SK-N-SH (cell line): Measurements from ENCODE around the gene TRPM3. TPM values are rescaled to one million over a fixed set of nuclear protein-coding genes. Genes with fewer than 3 reads are reported as not detected.

Experiments
- CTCF ChIA-PET: fragments of 300-600, 350-600 bp; formaldehyde crosslinking; extraction: SDS; loops from one replicate; lab custom pipeline; 2021; lab: Yijun Ruan, JAX
- POLR2A ChIA-PET: fragments of 350-600 bp; sonication (Branson Sonifier 250); formaldehyde crosslinking; extraction: SDS; loops from one replicate; lab custom pipeline; 2020; ENCODE audit warnings: antibody characterized with exemption, inconsistent platforms; lab: Yijun Ruan, JAX
- DNase-seq: peaks from one replicate; pipeline ENCODE4 v3.0.0; 2012
- H2AFZ ChIP-seq: fragments of 200-600 bp; sonication (generic); 2 replicates; pipeline ENCODE4 v1.8.1; 2016; ENCODE audit warnings: antibody characterized with exemption, mild to moderate bottlenecking, low read depth
- H3F3A ChIP-seq: fragments of 200-600 bp; sonication (generic); replicated peaks from 2 replicates; pipeline ENCODE3; 2016; ENCODE audit warnings: antibody characterized with exemption, mild to moderate bottlenecking; ENCODE audit not compliant: insufficient read depth
- H3K27ac ChIP-seq, 2 experiments: fragments of 200-500 bp in 1 of 2; fragments of 200-600 bp in 1 of 2; sonication (Bioruptor generic) in 1 of 2; sonication (generic), shearing (Covaris generic) in 1 of 2; 2 replicates each; pipeline versions ENCODE4 v1.5.1 to v1.6.1; 2014 to 2016; ENCODE audit warnings: low read depth in 2 of 2, inconsistent platforms in 1 of 2, low read length in 1 of 2, mild to moderate bottlenecking in 1 of 2, mixed read lengths in 1 of 2
- H3K27me3 ChIP-seq: fragments of 200-600 bp; sonication (generic), shearing (Covaris generic); 2 replicates; pipeline ENCODE4 v1.6.1; 2016; ENCODE audit warnings: mixed run types; ENCODE audit not compliant: insufficient read depth
- H3K36me3 ChIP-seq, 2 experiments: fragments of 200-500 bp in 1 of 2; fragments of 200-600 bp in 1 of 2; sonication (Bioruptor generic) in 1 of 2; sonication (generic) in 1 of 2; replicated peaks in 1 of 2; 2 replicates each; pipeline versions ENCODE3 to v1.5.1; 2014 to 2016; ENCODE audit warnings: low read length in 1 of 2, mild to moderate bottlenecking in 1 of 2; ENCODE audit not compliant: insufficient read depth in 2 of 2, control insufficient read depth in 1 of 2
- H3K4me1 ChIP-seq, 2 experiments: fragments of 200-500 bp in 1 of 2; fragments of 200-600 bp in 1 of 2; sonication (Bioruptor generic) in 1 of 2; sonication (generic), shearing (Covaris generic) in 1 of 2; 2 replicates each; pipeline versions ENCODE4 v1.5.1 to v1.6.1; 2014 to 2016; ENCODE audit warnings: low read depth in 1 of 2, low read length in 1 of 2, mixed run types in 1 of 2; ENCODE audit not compliant: insufficient read depth in 2 of 2, control insufficient read depth in 1 of 2
- H3K4me2 ChIP-seq: fragments of 200-600 bp; sonication (generic), shearing (Covaris generic); 2 replicates; pipeline ENCODE4 v1.6.1; 2017; ENCODE audit warnings: mixed run types
- H3K4me3 ChIP-seq, 2 experiments: fragments of 200-500 bp in 1 of 2; fragments of 200-600 bp in 1 of 2; sonication (Bioruptor generic) in 1 of 2; sonication (generic), shearing (Covaris generic) in 1 of 2; 2 replicates each; pipeline versions ENCODE4 v1.5.1 to v1.8.1; 2014 to 2016; ENCODE audit warnings: low read depth in 2 of 2, inconsistent platforms in 1 of 2, low read length in 1 of 2, mild to moderate bottlenecking in 1 of 2, mixed read lengths in 1 of 2, moderate library complexity in 1 of 2
- H3K79me2 ChIP-seq: fragments of 200-600 bp; sonication (generic); 2 replicates; pipeline ENCODE4 v1.8.1; 2017; ENCODE audit warnings: mild to moderate bottlenecking; ENCODE audit not compliant: insufficient read depth
- H3K9ac ChIP-seq: fragments of 200-600 bp; sonication (generic); 2 replicates; pipeline ENCODE4 v1.6.1; 2017; ENCODE audit warnings: mixed run types
- H3K9me2 ChIP-seq: fragments of 200-600 bp; sonication (generic); 2 replicates; pipeline ENCODE4 v1.6.1; 2017; ENCODE audit warnings: mixed run types
- H3K9me3 ChIP-seq: fragments of 200-600 bp; sonication (generic); 2 replicates; pipeline ENCODE4 v1.6.1; 2017; ENCODE audit warnings: mixed run types, mild to moderate bottlenecking, moderate library complexity
- H4K20me1 ChIP-seq: fragments of 200-600 bp; sonication (generic); 2 replicates; pipeline ENCODE4 v1.6.1; 2017; ENCODE audit warnings: mild to moderate bottlenecking, mixed run types; ENCODE audit not compliant: insufficient read depth
- ELF1 ChIP-seq: IDR thresholded peaks from 2 replicates; pipeline ENCODE4 v1.4.0; 2012
- EZH2phosphoT487 ChIP-seq: fragments of 200-600 bp; sonication (generic); IDR thresholded peaks from 2 replicates; pipeline ENCODE4 v1.6.1; 2017; ENCODE audit warnings: low read depth, mixed run types, mild to moderate bottlenecking, antibody characterized with exemption, moderate library complexity, borderline replicate concordance
- FOXJ3 ChIP-seq: sonication (generic); formaldehyde crosslinking; IDR thresholded peaks from 2 replicates; pipeline ENCODE4 v1.5.1; 2020; ENCODE audit warnings: mild to moderate bottlenecking, missing genetic modification reagents
- MEF2A ChIP-seq: IDR thresholded peaks from 2 replicates; pipeline ENCODE4 v1.4.0; 2012; ENCODE audit warnings: low read depth, borderline replicate concordance
- MXI1 ChIP-seq: IDR thresholded peaks from 2 replicates; pipeline ENCODE4 v1.6.1; 2012; ENCODE audit warnings: mild to moderate bottlenecking, low read depth, low read length, improper control_type of control experiment
- NFIC ChIP-seq: IDR thresholded peaks from 2 replicates; pipeline ENCODE4 v1.4.0; 2012; ENCODE audit warnings: borderline replicate concordance
- NRF1 ChIP-seq: IDR thresholded peaks from 2 replicates; pipeline ENCODE4 v1.6.1; 2012; ENCODE audit warnings: low read depth, mild to moderate bottlenecking, low read length
- RFX5 ChIP-seq: IDR thresholded peaks from 2 replicates; pipeline ENCODE4 v1.6.1; 2012; ENCODE audit warnings: mild to moderate bottlenecking, improper control_type of control experiment, low read length
- RXRA ChIP-seq: IDR thresholded peaks from 2 replicates; pipeline ENCODE4 v1.4.0; 2012; ENCODE audit warnings: low read depth, mild to moderate bottlenecking, borderline replicate concordance
- SIN3A ChIP-seq: IDR thresholded peaks from 2 replicates; pipeline ENCODE4 v1.6.1; 2012; ENCODE audit warnings: low read depth, mild to moderate bottlenecking, low read length, moderate library complexity, borderline replicate concordance
- TEAD4 ChIP-seq: IDR thresholded peaks from 2 replicates; pipeline ENCODE4 v1.4.0; 2012; ENCODE audit warnings: mild to moderate bottlenecking, borderline replicate concordance; ENCODE audit not compliant: insufficient read depth
- WGBS: methylation state at CpG from one replicate; pipeline ENCODE4 v1.1.6; 2017; ENCODE audit warnings: low lambda C conversion rate; 5-methylcytosine and 5-hydroxymethylcytosine counted together
- polyA plus RNA-seq, 3 experiments: library from polyadenylated mRNA; depleted of rRNA; stranded (reverse); fragments of >200 nt; gene quantifications; 2 replicates each; pipeline ENCODE4 v1.2.3, GENCODE V29; 2012
- TF ChIP-seq, protein P1 (sequence below): IDR thresholded peaks from 2 replicates; pipeline ENCODE4 v1.4.0; 2012; ENCODE audit warnings: low read depth
- TF ChIP-seq, protein P2 (sequence below): IDR thresholded peaks from 2 replicates; pipeline ENCODE4 v1.4.0; 2012; ENCODE audit warnings: low read depth, borderline replicate concordance
- TF ChIP-seq, protein P3 (sequence below): fragments of 200-600 bp; sonication (generic); IDR thresholded peaks from 2 replicates; pipeline ENCODE4 v1.6.1; 2017; ENCODE audit warnings: antibody characterized with exemption, mild to moderate bottlenecking, moderate library complexity

TRPM3 gene
- polyA plus RNA-seq, 1 of the 3 experiments (the other 2 are of a cell fraction): not detected

DNA sequence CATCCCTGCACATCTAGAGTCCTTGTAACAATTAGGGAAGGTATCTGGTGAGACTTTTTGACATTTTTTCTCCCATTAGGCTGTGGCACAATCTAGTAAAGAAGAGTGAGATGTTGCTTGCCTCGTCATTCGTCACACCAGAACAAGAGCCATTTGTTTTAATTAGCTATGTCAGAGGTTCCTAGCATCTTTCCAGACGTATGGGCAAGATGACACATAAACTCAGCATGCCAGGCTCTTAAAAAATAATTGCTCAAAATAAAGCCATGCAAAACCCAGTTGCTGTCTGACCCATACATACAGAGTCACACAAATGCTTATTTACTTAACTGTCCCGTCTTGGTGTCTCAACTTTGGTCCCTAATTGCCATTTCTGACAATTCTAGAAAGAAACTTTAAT, 125.9 kb downstream of the TRPM3 start:
- no peak overlapping the region for H2AFZ ChIP-seq
- no peak overlapping the region for H3K4me3 ChIP-seq
- no peak overlapping the region for H3K27ac ChIP-seq
- no peaks in the 10 kb centered on the region for H3K4me1 ChIP-seq
- CTCF ChIA-PET: no interaction called here
- no peak overlapping the region for H3K9ac ChIP-seq
- H3K79me2 ChIP-seq: no peaks in the 10 kb centered on the region
- no peaks in the 10 kb centered on the region for H3F3A ChIP-seq
- H4K20me1 ChIP-seq: no peaks in the 10 kb centered on the region
- DNase-seq: no peak
- 1% methylated on average over 4 of the region's 4 CpGs for WGBS
- H3K36me3 ChIP-seq: no peaks in the 10 kb centered on the region
- TF ChIP-seq, protein P1, sequence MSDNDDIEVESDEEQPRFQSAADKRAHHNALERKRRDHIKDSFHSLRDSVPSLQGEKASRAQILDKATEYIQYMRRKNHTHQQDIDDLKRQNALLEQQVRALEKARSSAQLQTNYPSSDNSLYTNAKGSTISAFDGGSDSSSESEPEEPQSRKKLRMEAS: no peak
- no peak for TF ChIP-seq RXRA
- TF ChIP-seq NRF1: no peak
- TF ChIP-seq ELF1: no peak
- no peak for TF ChIP-seq RFX5
- TF ChIP-seq EZH2phosphoT487: no peak
- no peak for TF ChIP-seq FOXJ3
- TF ChIP-seq TEAD4: no peak
- TF ChIP-seq, all 33 proteins: peak for 0
- Histone ChIP-seq H3K9me2 (no peaks in the 10 kb centered on the region), H3K27me3 (no peaks in the 10 kb centered on the region; the same call in 1 of the 2 replicates), H3K9me3 (no peaks in the 10 kb centered on the region), H3K4me2 (no peak overlapping the region)
- POLR2A ChIA-PET: no interaction called here

DNA sequence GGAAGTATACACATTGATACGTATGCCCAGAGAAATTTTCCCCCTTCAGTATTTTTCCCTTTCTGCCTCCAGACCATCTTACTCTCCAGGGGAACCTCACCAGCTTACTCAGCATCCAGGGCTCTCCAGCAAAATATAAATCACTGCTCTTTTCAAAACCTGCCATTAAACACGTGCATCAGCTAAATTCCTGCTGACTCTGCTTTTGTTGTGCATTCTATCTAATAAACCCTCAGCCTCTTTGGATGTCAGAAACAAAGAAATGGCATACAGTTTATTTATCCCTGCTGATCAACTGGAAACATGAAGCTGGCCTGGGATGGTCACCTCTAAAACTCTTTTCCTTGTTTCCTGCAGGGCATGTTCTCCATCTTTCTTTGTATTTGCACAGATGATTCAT, 126.8 kb downstream of the TRPM3 start:
- ChIA-PET CTCF (interaction anchor here (0.7 kb wide), 1 partner anchor 354 kb away, joined by 3 read pairs; no protein-coding TSS in a partner anchor), POLR2A (no interaction called here)
- TF ChIP-seq NFIC (no peak), ELF1 (no peak), MXI1 (no peak), SIN3A (no peak), EZH2phosphoT487 (no peak), RXRA (no peak), MEF2A (no peak), TEAD4 (no peak)
- TF ChIP-seq, protein P2, sequence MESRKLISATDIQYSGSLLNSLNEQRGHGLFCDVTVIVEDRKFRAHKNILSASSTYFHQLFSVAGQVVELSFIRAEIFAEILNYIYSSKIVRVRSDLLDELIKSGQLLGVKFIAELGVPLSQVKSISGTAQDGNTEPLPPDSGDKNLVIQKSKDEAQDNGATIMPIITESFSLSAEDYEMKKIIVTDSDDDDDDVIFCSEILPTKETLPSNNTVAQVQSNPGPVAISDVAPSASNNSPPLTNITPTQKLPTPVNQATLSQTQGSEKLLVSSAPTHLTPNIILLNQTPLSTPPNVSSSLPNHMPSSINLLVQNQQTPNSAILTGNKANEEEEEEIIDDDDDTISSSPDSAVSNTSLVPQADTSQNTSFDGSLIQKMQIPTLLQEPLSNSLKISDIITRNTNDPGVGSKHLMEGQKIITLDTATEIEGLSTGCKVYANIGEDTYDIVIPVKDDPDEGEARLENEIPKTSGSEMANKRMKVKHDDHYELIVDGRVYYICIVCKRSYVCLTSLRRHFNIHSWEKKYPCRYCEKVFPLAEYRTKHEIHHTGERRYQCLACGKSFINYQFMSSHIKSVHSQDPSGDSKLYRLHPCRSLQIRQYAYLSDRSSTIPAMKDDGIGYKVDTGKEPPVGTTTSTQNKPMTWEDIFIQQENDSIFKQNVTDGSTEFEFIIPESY: no peak
- TF ChIP-seq, protein P3, sequence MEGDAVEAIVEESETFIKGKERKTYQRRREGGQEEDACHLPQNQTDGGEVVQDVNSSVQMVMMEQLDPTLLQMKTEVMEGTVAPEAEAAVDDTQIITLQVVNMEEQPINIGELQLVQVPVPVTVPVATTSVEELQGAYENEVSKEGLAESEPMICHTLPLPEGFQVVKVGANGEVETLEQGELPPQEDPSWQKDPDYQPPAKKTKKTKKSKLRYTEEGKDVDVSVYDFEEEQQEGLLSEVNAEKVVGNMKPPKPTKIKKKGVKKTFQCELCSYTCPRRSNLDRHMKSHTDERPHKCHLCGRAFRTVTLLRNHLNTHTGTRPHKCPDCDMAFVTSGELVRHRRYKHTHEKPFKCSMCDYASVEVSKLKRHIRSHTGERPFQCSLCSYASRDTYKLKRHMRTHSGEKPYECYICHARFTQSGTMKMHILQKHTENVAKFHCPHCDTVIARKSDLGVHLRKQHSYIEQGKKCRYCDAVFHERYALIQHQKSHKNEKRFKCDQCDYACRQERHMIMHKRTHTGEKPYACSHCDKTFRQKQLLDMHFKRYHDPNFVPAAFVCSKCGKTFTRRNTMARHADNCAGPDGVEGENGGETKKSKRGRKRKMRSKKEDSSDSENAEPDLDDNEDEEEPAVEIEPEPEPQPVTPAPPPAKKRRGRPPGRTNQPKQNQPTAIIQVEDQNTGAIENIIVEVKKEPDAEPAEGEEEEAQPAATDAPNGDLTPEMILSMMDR: no peak
- Histone ChIP-seq H2AFZ (no peak overlapping the region), H3K9me2 (no peaks in the 10 kb centered on the region), H3K4me1 (no peaks in the 10 kb centered on the region), H3K4me3 (no peak overlapping the region), H3K4me2 (no peak overlapping the region), H3K9ac (no peak overlapping the region), H3K36me3 (no peaks in the 10 kb centered on the region), H3F3A (no peaks in the 10 kb centered on the region), H4K20me1 (no peaks in the 10 kb centered on the region), H3K27ac (no peak overlapping the region), H3K79me2 (no peaks in the 10 kb centered on the region), H3K27me3 (no peaks in the 10 kb centered on the region; the same call in 1 of the 2 replicates), H3K9me3 (no peaks in the 10 kb centered on the region)
- no peak for DNase-seq
- 6% methylated on average over 2 of the region's 2 CpGs for WGBS
